ENCODE data around the gene GALE. TPM values are rescaled to one million over a fixed set of nuclear protein-coding genes. Genes with fewer than 3 reads are reported as not detected.

Gene GALE
- total RNA-seq, 1 experiment from 2014 or later, result 42.7 TPM

DNA sequence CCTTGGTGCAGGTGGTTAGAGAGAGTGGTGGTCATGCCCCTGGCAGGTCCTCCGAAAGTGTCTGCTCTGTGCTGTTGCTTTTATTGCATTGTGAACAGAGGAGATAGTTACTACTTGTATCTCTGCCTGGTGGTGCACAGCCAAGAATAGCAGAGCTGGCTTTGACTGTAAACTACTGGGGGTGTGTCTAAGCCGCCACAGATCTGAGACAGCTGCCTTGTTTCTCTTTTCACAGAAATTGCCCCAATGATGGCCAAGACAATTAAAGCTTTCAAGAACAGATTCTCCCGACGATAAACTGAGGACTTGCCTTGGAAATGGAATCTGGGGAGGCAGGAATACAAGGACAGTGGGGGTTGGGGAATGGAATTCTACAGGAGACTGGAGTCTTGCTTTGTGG is 41.3 kb downstream of the GALE start:
- no TSS peak for BruUV-seq (replicated peaks)
- H3K36me3 ChIP-seq (ENCODE audit: insufficient read depth, low read length, poor library complexity, severe bottlenecking), result peaks cover 77% of the 10 kb centered on the region
- H3K9me3 ChIP-seq (ENCODE audit: low read depth, low read length, poor library complexity, severe bottlenecking), result no peaks in the 10 kb centered on the region
- H3K4me3 ChIP-seq (ENCODE audit: low read depth, low read length, poor library complexity, severe bottlenecking), result no peak overlapping the region
- no peak for DNase-seq (ENCODE audit: low spot score)
- no peak for TF ChIP-seq EZH2 (IDR thresholded peaks at IDR 0.05; ENCODE audit: borderline replicate concordance, low read depth, low read length, poor library complexity, severe bottlenecking)
- TF ChIP-seq, protein P1, sequence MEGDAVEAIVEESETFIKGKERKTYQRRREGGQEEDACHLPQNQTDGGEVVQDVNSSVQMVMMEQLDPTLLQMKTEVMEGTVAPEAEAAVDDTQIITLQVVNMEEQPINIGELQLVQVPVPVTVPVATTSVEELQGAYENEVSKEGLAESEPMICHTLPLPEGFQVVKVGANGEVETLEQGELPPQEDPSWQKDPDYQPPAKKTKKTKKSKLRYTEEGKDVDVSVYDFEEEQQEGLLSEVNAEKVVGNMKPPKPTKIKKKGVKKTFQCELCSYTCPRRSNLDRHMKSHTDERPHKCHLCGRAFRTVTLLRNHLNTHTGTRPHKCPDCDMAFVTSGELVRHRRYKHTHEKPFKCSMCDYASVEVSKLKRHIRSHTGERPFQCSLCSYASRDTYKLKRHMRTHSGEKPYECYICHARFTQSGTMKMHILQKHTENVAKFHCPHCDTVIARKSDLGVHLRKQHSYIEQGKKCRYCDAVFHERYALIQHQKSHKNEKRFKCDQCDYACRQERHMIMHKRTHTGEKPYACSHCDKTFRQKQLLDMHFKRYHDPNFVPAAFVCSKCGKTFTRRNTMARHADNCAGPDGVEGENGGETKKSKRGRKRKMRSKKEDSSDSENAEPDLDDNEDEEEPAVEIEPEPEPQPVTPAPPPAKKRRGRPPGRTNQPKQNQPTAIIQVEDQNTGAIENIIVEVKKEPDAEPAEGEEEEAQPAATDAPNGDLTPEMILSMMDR (conservative IDR thresholded peaks at IDR 0.05; ENCODE audit: low read depth, low read length), result no peak
- ChIA-PET POLR2A (ENCODE audit: low non-redundant PET) (no interaction called here), CTCF (no interaction called here)
- H3K27ac ChIP-seq (ENCODE audit: low read depth, low read length, poor library complexity, severe bottlenecking), result no peak overlapping the region
- intact Hi-C loops (cut with micrococcal nuclease; ENCODE audit: unreplicated experiment), result no loop called here
- no peaks in the 10 kb centered on the region for H3K27me3 ChIP-seq (replicated peaks; ENCODE audit: insufficient read depth, low read depth, low read length, poor library complexity)
- no peaks in the 10 kb centered on the region for H3K4me1 ChIP-seq (ENCODE audit: insufficient read depth, low read length, poor library complexity, severe bottlenecking)

DNA sequence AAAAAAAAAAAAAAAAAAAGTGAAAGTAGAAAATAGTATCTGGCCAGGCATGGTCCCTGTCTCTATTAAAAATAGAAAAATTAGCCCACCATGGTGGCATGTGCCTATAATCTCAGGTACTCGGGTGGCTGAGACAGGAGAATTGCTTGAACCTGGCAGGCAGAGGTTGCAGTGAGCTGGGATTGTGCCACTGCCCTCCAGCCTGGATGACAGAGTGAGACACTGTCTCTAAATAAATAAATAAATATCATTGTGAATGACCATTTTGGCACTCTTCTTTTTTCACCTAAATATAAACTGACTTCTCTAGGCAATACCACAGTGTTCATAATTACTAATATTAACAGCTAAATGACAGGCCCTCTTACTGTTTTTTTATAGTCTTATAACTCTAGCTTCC is 42.7 kb downstream of the GALE start:
- no peak for DNase-seq (ENCODE audit: low spot score)
- H3K9me3 ChIP-seq (ENCODE audit: low read depth, low read length, poor library complexity, severe bottlenecking), result no peaks in the 10 kb centered on the region
- ChIA-PET CTCF (no interaction called here), POLR2A (ENCODE audit: low non-redundant PET) (interaction anchor here (0.6 kb wide), 2 partner anchors 33 to 1456 kb away, joined by 4 to 5 read pairs; no protein-coding TSS in a partner anchor)
- peaks cover 91% of the 10 kb centered on the region for H3K36me3 ChIP-seq (ENCODE audit: insufficient read depth, low read length, poor library complexity, severe bottlenecking)
- no peak overlapping the region for H3K27ac ChIP-seq (ENCODE audit: low read depth, low read length, poor library complexity, severe bottlenecking)
- intact Hi-C loops (cut with micrococcal nuclease; ENCODE audit: unreplicated experiment), result no loop called here
- BruUV-seq (replicated peaks), result no TSS peak
- no peaks in the 10 kb centered on the region for H3K4me1 ChIP-seq (ENCODE audit: insufficient read depth, low read length, poor library complexity, severe bottlenecking)
- H3K27me3 ChIP-seq (replicated peaks; ENCODE audit: insufficient read depth, low read depth, low read length, poor library complexity), result no peaks in the 10 kb centered on the region
- H3K4me3 ChIP-seq (ENCODE audit: low read depth, low read length, poor library complexity, severe bottlenecking), result no peak overlapping the region
- no peak for TF ChIP-seq EZH2 (IDR thresholded peaks at IDR 0.05; ENCODE audit: borderline replicate concordance, low read depth, low read length, poor library complexity, severe bottlenecking)
- TF ChIP-seq, protein P1 (conservative IDR thresholded peaks at IDR 0.05; ENCODE audit: low read depth, low read length), result no peak

DNA sequence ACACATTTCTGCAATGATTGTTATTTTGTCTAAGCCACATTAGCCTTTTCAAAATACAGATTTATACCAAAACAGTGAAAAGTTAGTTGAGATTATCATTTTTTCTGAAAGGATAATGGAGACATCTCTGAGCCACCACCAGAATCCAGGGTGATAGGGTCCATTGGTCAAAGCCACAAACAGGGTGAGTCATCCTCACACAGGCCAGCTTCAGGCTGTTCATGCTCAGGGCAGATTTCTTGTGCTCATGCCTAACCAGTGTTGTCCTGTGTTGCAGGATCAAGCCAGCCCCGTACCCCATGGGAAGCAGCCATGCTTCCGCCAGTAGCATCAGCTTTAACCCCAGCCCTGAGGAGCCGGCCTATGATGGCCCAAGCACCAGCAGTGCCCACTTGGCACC is 43.9 kb downstream of the GALE start:
- no peak for DNase-seq (ENCODE audit: low spot score)
- Histone ChIP-seq H3K27ac (ENCODE audit: low read depth, low read length, poor library complexity, severe bottlenecking) (no peak overlapping the region), H3K4me3 (ENCODE audit: low read depth, low read length, poor library complexity, severe bottlenecking) (no peak overlapping the region), H3K36me3 (ENCODE audit: insufficient read depth, low read length, poor library complexity, severe bottlenecking) (peaks cover 99% of the 10 kb centered on the region), H3K27me3 (replicated peaks; ENCODE audit: insufficient read depth, low read depth, low read length, poor library complexity) (no peaks in the 10 kb centered on the region), H3K4me1 (ENCODE audit: insufficient read depth, low read length, poor library complexity, severe bottlenecking) (no peaks in the 10 kb centered on the region), H3K9me3 (ENCODE audit: low read depth, low read length, poor library complexity, severe bottlenecking) (no peaks in the 10 kb centered on the region)
- BruUV-seq (replicated peaks), result no TSS peak
- intact Hi-C loops (cut with micrococcal nuclease; ENCODE audit: unreplicated experiment), result no loop called here
- TF ChIP-seq, protein P1 (conservative IDR thresholded peaks at IDR 0.05; ENCODE audit: low read depth, low read length), result no peak
- ChIA-PET CTCF (no interaction called here), POLR2A (ENCODE audit: low non-redundant PET) (no interaction called here)
